ENCODE measurements around the gene PLPP2.
"Not testable (repeated sequence)": the region's sequence is repeated elsewhere in the genome, so short reads cannot be mapped to it uniquely, and the experiment has no call there.

PLPP2 gene

GRCh38 chr19:275000-275399 is 16.2 kb downstream of the PLPP2 start:
- no peaks in the 10 kb centered on the region for H3K36me3 ChIP-seq
- no peaks in the 10 kb centered on the region for H3K27me3 ChIP-seq
- H3K4me1 ChIP-seq: peaks cover 29% of the 10 kb centered on the region
- no peaks in the 10 kb centered on the region for H4K20me1 ChIP-seq
- H3K9ac ChIP-seq: no peak overlapping the region
- no peak overlapping the region for H3K27ac ChIP-seq
- TF ChIP-seq Cebpa-rat (IDR thresholded peaks at IDR 0.05): no peak
- H3K9me3 ChIP-seq: no peaks in the 10 kb centered on the region
- H3K4me3 ChIP-seq: no peak overlapping the region
- H3K4me2 ChIP-seq: no peak overlapping the region

GRCh38 chr19:273393-273792 is 17.8 kb downstream of the PLPP2 start:
- H3K9me3 ChIP-seq: no peaks in the 10 kb centered on the region
- H3K9ac ChIP-seq: no peak overlapping the region
- no peak overlapping the region for H3K27ac ChIP-seq
- H3K4me2 ChIP-seq: no peak overlapping the region
- no peak overlapping the region for H3K4me3 ChIP-seq
- peaks cover 19% of the 10 kb centered on the region for H3K4me1 ChIP-seq
- TF ChIP-seq Cebpa-rat (IDR thresholded peaks at IDR 0.05): no peak
- H4K20me1 ChIP-seq: no peaks in the 10 kb centered on the region
- H3K36me3 ChIP-seq: no peaks in the 10 kb centered on the region
- H3K27me3 ChIP-seq: no peaks in the 10 kb centered on the region

GRCh38 chr19:271856-272255 is 19.3 kb downstream of the PLPP2 start:
- no peak overlapping the region for H3K9ac ChIP-seq
- peak overlapping the region; percentile 57 for H3K4me2 ChIP-seq
- no peak overlapping the region for H3K27ac ChIP-seq
- no peak for TF ChIP-seq Cebpa-rat (IDR thresholded peaks at IDR 0.05)
- peaks cover 22% of the 10 kb centered on the region for H3K4me1 ChIP-seq
- no peaks in the 10 kb centered on the region for H3K9me3 ChIP-seq
- H4K20me1 ChIP-seq: no peaks in the 10 kb centered on the region
- no peaks in the 10 kb centered on the region for H3K36me3 ChIP-seq
- H3K27me3 ChIP-seq: peaks cover 5% of the 10 kb centered on the region
- H3K4me3 ChIP-seq: no peak overlapping the region

GRCh38 chr19:270766-271318 is 20.4 kb downstream of the PLPP2 start:
- not testable (repeated sequence) for H3K4me3 ChIP-seq, H3K27ac ChIP-seq, H4K20me1 ChIP-seq, H3K9ac ChIP-seq, H3K36me3 ChIP-seq, H3K4me2 ChIP-seq, H3K9me3 ChIP-seq, H3K27me3 ChIP-seq
- peaks cover 24% of the 10 kb centered on the region for H3K4me1 ChIP-seq

- no peak for TF ChIP-seq Cebpa-rat (IDR thresholded peaks at IDR 0.05)
- no peaks in the 10 kb centered on the region for H4K20me1 ChIP-seq
- H3K4me2 ChIP-seq: no peak overlapping the region
- no peak overlapping the region for H3K9ac ChIP-seq
- H3K9me3 ChIP-seq: no peaks in the 10 kb centered on the region
- H3K4me1 ChIP-seq: peaks cover 24% of the 10 kb centered on the region
- H3K4me3 ChIP-seq: no peak overlapping the region
- no peaks in the 10 kb centered on the region for H3K36me3 ChIP-seq
- H3K27ac ChIP-seq: no peak overlapping the region
- peaks cover 8% of the 10 kb centered on the region for H3K27me3 ChIP-seq
These were observed 22.0 kb downstream of the PLPP2 start for GRCh38 chr19:269241-269640.

- no peak overlapping the region for H3K27ac ChIP-seq
- no peaks in the 10 kb centered on the region for H4K20me1 ChIP-seq
- no peak overlapping the region for H3K9ac ChIP-seq
- no peaks in the 10 kb centered on the region for H3K9me3 ChIP-seq
- no peaks in the 10 kb centered on the region for H3K36me3 ChIP-seq
- H3K4me2 ChIP-seq: no peak overlapping the region
- no peak overlapping the region for H3K4me3 ChIP-seq
- peaks cover 4% of the 10 kb centered on the region; the same call in 1 of the 2 replicates for H3K4me1 ChIP-seq
- TF ChIP-seq Cebpa-rat (IDR thresholded peaks at IDR 0.05): no peak
- H3K27me3 ChIP-seq: peaks cover 7% of the 10 kb centered on the region
These were observed 29.1 kb downstream of the PLPP2 start for GRCh38 chr19:262125-262524.

GRCh38 chr19:256804-257203 is 34.4 kb downstream of the PLPP2 start:
- not testable (repeated sequence) for H3K9me3 ChIP-seq, H3K4me2 ChIP-seq, H3K27me3 ChIP-seq, H3K9ac ChIP-seq, H3K27ac ChIP-seq, H3K4me1 ChIP-seq, H4K20me1 ChIP-seq, H3K4me3 ChIP-seq, H3K36me3 ChIP-seq

- H3K9me3 ChIP-seq, H3K36me3 ChIP-seq, H3K27ac ChIP-seq, H3K27me3 ChIP-seq, H3K4me3 ChIP-seq, H3K4me2 ChIP-seq, H4K20me1 ChIP-seq, H3K9ac ChIP-seq, H3K4me1 ChIP-seq: not testable (repeated sequence)
These were observed 38.6 kb downstream of the PLPP2 start for GRCh38 chr19:252421-253186.

GRCh38 chr19:246551-246950 is 44.7 kb downstream of the PLPP2 start:
- H3K27ac ChIP-seq: no peak overlapping the region
- H3K27me3 ChIP-seq: no peaks in the 10 kb centered on the region
- no peak for TF ChIP-seq Cebpa-rat (IDR thresholded peaks at IDR 0.05)
- H3K36me3 ChIP-seq: no peaks in the 10 kb centered on the region
- no peak overlapping the region for H3K4me3 ChIP-seq
- H3K4me2 ChIP-seq: no peak overlapping the region
- H3K9me3 ChIP-seq: no peaks in the 10 kb centered on the region
- H3K4me1 ChIP-seq: no peaks in the 10 kb centered on the region
- H3K9ac ChIP-seq: no peak overlapping the region
- no peaks in the 10 kb centered on the region for H4K20me1 ChIP-seq

GRCh38 chr19:245900-246299 is 45.3 kb downstream of the PLPP2 start:
- H3K9me3 ChIP-seq: not testable (repeated sequence)
- H3K4me3 ChIP-seq: peak overlapping the region; percentile 47; the same call in 1 of the 2 replicates

GRCh38 chr19:245457-245856 is 45.7 kb downstream of the PLPP2 start:
- no peak overlapping the region for H3K4me2 ChIP-seq
- H3K4me1 ChIP-seq: no peaks in the 10 kb centered on the region
- no peaks in the 10 kb centered on the region for H3K27me3 ChIP-seq
- H3K27ac ChIP-seq: no peak overlapping the region
- H4K20me1 ChIP-seq: no peaks in the 10 kb centered on the region
- no peak overlapping the region for H3K4me3 ChIP-seq
- H3K9me3 ChIP-seq: no peaks in the 10 kb centered on the region
- no peak for TF ChIP-seq Cebpa-rat (IDR thresholded peaks at IDR 0.05)
- no peaks in the 10 kb centered on the region for H3K36me3 ChIP-seq
- no peak overlapping the region for H3K9ac ChIP-seq

More at GRCh38 chr19:245900-246299, 45.3 kb downstream of the PLPP2 start:
- not testable (repeated sequence) for H3K4me2 ChIP-seq, H4K20me1 ChIP-seq, H3K27me3 ChIP-seq, H3K9ac ChIP-seq, H3K27ac ChIP-seq, H3K36me3 ChIP-seq, H3K4me1 ChIP-seq

All from BLaER1 (cell line).